Measurements from ENCODE around the gene ARHGEF16. TPM values are rescaled to one million over a fixed set of nuclear protein-coding genes. Genes with fewer than 3 reads are reported as not detected.
A peak's percentile ranks its signal among the peaks of the same experiment; 100 is the strongest.

ARHGEF16 gene
- total RNA-seq, 4 donors from 2014 or later: 0.20 to 1.2 (median 0.63) TPM

- no peaks in the 10 kb centered on the region for H3K36me3 ChIP-seq
- in situ Hi-C loops (cut with MboI; ENCODE audit: low sequenced_read_pairs in 4 of 4): no loop called here
- H3K4me3 ChIP-seq: no peak overlapping the region
- ATAC-seq (no peak), DNase-seq (no peak)
- H3K4me1 ChIP-seq: no peaks in the 10 kb centered on the region
- no peaks in the 10 kb centered on the region for H3K9me3 ChIP-seq
- H3K27ac ChIP-seq: no peak overlapping the region
- H3K27me3 ChIP-seq: no peaks in the 10 kb centered on the region
- intact Hi-C loops (cut with DNase I; ENCODE audit: low total_unique reads): no loop called here
- TF ChIP-seq, protein P1, sequence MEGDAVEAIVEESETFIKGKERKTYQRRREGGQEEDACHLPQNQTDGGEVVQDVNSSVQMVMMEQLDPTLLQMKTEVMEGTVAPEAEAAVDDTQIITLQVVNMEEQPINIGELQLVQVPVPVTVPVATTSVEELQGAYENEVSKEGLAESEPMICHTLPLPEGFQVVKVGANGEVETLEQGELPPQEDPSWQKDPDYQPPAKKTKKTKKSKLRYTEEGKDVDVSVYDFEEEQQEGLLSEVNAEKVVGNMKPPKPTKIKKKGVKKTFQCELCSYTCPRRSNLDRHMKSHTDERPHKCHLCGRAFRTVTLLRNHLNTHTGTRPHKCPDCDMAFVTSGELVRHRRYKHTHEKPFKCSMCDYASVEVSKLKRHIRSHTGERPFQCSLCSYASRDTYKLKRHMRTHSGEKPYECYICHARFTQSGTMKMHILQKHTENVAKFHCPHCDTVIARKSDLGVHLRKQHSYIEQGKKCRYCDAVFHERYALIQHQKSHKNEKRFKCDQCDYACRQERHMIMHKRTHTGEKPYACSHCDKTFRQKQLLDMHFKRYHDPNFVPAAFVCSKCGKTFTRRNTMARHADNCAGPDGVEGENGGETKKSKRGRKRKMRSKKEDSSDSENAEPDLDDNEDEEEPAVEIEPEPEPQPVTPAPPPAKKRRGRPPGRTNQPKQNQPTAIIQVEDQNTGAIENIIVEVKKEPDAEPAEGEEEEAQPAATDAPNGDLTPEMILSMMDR (IDR thresholded peaks at IDR 0.05 in 4 of 5, conservative IDR thresholded peaks at IDR 0.05 in 1 of 5): peak in 1 of 5 experiments; percentile 6
- TF ChIP-seq POLR2A (IDR thresholded peaks at IDR 0.05): no peak
These were observed 17.8 kb downstream of the ARHGEF16 start for GRCh38 chr1:3472088-3472850.

DNA sequence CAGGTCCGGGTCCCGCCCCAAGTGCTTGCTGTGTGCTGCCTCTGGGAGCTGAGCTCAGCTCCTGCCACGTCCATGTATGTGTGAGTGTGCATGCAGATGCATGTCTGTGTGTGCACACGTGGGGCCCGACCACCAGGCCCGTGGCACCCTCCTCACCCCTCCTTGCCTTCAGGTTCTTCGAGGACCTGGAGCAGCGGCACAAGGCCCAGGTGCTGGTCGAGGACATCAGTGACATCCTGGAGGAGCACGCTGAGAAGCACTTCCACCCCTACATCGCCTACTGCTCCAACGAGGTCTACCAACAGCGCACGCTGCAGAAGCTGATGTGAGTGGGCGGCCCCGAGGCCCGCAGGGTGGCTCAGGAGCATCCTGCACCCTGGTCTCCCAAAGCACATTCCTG is 18.4 kb downstream of the ARHGEF16 start:
- in situ Hi-C loops (cut with MboI; ENCODE audit: low sequenced_read_pairs in 4 of 4) (no loop called here), intact Hi-C loops (cut with DNase I; ENCODE audit: low total_unique reads) (no loop called here)
- no peaks in the 10 kb centered on the region for H3K27me3 ChIP-seq
- no peaks in the 10 kb centered on the region for H3K4me1 ChIP-seq
- no peak for ATAC-seq
- DNase-seq: no peak
- no peaks in the 10 kb centered on the region for H3K36me3 ChIP-seq
- H3K4me3 ChIP-seq: no peak overlapping the region
- H3K27ac ChIP-seq: no peak overlapping the region
- H3K9me3 ChIP-seq: no peaks in the 10 kb centered on the region
- TF ChIP-seq, protein P1 (IDR thresholded peaks at IDR 0.05 in 4 of 5, conservative IDR thresholded peaks at IDR 0.05 in 1 of 5): no peak
- no peak for TF ChIP-seq POLR2A (IDR thresholded peaks at IDR 0.05)

- Histone ChIP-seq H3K4me3 (no peak overlapping the region), H3K27ac (no peak overlapping the region), H3K9me3 (no peaks in the 10 kb centered on the region), H3K36me3 (no peaks in the 10 kb centered on the region), H3K27me3 (no peaks in the 10 kb centered on the region), H3K4me1 (no peaks in the 10 kb centered on the region)
- TF ChIP-seq, protein P1 (IDR thresholded peaks at IDR 0.05 in 4 of 5, conservative IDR thresholded peaks at IDR 0.05 in 1 of 5): no peak
- TF ChIP-seq POLR2A (IDR thresholded peaks at IDR 0.05): no peak
- intact Hi-C loops (cut with DNase I; ENCODE audit: low total_unique reads): no loop called here
- ATAC-seq: no peak
- no peak for DNase-seq
- in situ Hi-C loops (cut with MboI; ENCODE audit: low sequenced_read_pairs in 4 of 4): no loop called here
These were observed 18.9 kb downstream of the ARHGEF16 start for GRCh38 chr1:3473381-3473844.

GRCh38 chr1:3474016-3474415 is 19.6 kb downstream of the ARHGEF16 start:
- intact Hi-C loops (cut with DNase I; ENCODE audit: low total_unique reads): no loop called here
- in situ Hi-C loops (cut with MboI; ENCODE audit: low sequenced_read_pairs in 4 of 4): no loop called here
- TF ChIP-seq POLR2A (IDR thresholded peaks at IDR 0.05): no peak
- TF ChIP-seq, protein P1 (IDR thresholded peaks at IDR 0.05 in 4 of 5, conservative IDR thresholded peaks at IDR 0.05 in 1 of 5): no peak

More at GRCh38 chr1:3474016-3474415, 19.6 kb downstream of the ARHGEF16 start:
- H3K27ac ChIP-seq: no peak overlapping the region
- DNase-seq (no peak), ATAC-seq (no peak)
- H3K4me1 ChIP-seq: no peaks in the 10 kb centered on the region
- no peak overlapping the region for H3K4me3 ChIP-seq
- no peaks in the 10 kb centered on the region for H3K36me3 ChIP-seq
- H3K27me3 ChIP-seq: no peaks in the 10 kb centered on the region
- no peaks in the 10 kb centered on the region for H3K9me3 ChIP-seq

Data from gastrocnemius medialis (tissue), 4 donors.